NCI-H526 (cell line): Measurements from ENCODE around the gene EI24.

ENCODE experiments used
- DNase-seq, 2 experiments: peaks; one replicate each; lab custom pipeline; 2025; lab: John Stamatoyannopoulos, UW

Gene EI24

GRCh38 chr11:125627236-125627910 is 58.1 kb downstream of the EI24 start:
- no peak for DNase-seq
